GM19372 (cell line): Measurements from ENCODE around the gene LDHAL6B.
"Not testable (repeated sequence)": the region's sequence is repeated elsewhere in the genome, so short reads cannot be mapped to it uniquely, and the experiment has no call there.

ENCODE experiments used
- ATAC-seq: cut with Tn5 transposase; IDR thresholded peaks from one replicate; pipeline ENCODE4 v1.9.1; 2021; ENCODE audit warnings: mild to moderate bottlenecking, low read depth, moderate library complexity; ENCODE audit not compliant: unreplicated experiment

Gene LDHAL6B

DNA sequence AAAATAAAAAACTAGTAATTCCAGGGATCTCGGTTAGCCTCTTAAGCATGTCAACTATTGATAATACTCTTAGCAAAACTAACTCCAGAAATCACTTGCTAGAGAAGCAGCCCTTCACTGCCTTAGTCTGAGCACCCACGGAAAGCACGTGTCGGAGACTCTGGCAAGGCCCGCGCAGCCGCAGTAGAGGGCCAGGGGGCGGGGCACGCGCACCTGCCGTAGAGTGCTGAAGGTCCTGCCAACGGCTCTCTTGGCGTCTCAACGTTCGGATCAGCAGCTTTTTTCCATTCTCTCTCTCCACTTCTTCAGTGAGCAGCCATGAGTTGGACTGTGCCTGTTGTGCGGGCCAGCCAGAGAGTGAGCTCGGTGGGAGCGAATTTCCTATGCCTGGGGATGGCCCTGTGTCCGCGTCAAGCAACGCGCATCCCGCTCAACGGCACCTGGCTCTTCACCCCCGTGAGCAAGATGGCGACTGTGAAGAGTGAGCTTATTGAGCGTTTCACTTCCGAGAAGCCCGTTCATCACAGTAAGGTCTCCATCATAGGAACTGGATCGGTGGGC lies at the start of gene LDHAL6B:
Gene LDHAL6B, plus strand, starts transcription at position 221 of the 561 bp plus-strand sequence. Its CDS starts 98 bp downstream, at position 319.
- ATAC-seq = no peak

- no peak for ATAC-seq
Measured at GRCh38 chr15:59157396-59157795, 49.2 kb upstream of the LDHAL6B start.

GRCh38 chr15:59157840-59158700 lies 48.6 kb upstream of the LDHAL6B start:
- no peak for ATAC-seq

GRCh38 chr15:59158701-59159034 lies 48.0 kb upstream of the LDHAL6B start:
- no peak for ATAC-seq

- ATAC-seq = no peak
Measured at GRCh38 chr15:59159210-59159609, 47.4 kb upstream of the LDHAL6B start.

GRCh38 chr15:59160880-59161593 lies 45.6 kb upstream of the LDHAL6B start:
- no peak for ATAC-seq

DNA sequence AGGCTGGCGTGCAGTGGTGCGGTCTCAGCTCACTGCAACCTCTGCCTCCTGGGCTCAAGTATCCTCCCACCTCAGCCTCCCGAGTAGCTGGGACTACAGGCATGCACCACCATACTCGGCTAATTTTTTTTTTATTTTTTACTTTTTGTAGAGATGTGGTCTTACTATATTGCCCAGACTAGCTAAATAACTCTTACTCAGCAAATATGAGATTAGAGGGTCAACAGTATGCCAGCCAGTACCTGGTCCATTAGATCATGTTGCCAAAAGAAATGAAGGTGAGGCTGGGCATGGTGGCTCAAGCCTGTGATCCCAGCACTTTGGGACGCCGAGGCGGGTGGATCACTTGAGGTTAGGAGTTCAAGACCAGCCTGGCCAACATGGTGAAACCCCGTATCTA lies 44.6 kb upstream of the LDHAL6B start:
- ATAC-seq = not testable (repeated sequence)

GRCh38 chr15:59165726-59166125 lies 40.9 kb upstream of the LDHAL6B start:
- no peak for ATAC-seq

- ATAC-seq = no peak
Measured at GRCh38 chr15:59166166-59166565, 40.5 kb upstream of the LDHAL6B start.

- no peak for ATAC-seq
Measured at GRCh38 chr15:59166601-59167265, 39.9 kb upstream of the LDHAL6B start.

DNA sequence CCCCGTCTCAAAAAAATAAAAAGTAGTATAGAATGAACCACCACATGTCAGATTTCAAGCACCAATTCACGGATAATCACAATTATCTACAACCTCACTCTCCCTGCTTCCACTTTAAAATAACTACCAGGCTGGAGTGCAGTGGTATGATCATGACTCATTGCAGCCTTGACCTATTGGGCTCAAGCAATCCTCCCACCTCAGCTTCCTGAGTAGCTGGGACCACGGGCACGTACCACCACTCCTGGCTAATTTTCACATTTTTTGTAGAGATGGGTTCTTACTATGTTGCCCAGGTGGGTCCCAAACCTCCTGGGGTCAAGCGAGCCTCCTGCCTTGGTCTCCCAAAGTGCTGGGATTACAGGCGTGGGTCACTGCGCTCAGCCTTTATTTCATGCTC lies 38.1 kb upstream of the LDHAL6B start:
- ATAC-seq = no peak

- ATAC-seq = no peak
Measured at GRCh38 chr15:59169251-59169708, 37.4 kb upstream of the LDHAL6B start.

GRCh38 chr15:59170295-59171066 lies 36.2 kb upstream of the LDHAL6B start:
- no peak for ATAC-seq

DNA sequence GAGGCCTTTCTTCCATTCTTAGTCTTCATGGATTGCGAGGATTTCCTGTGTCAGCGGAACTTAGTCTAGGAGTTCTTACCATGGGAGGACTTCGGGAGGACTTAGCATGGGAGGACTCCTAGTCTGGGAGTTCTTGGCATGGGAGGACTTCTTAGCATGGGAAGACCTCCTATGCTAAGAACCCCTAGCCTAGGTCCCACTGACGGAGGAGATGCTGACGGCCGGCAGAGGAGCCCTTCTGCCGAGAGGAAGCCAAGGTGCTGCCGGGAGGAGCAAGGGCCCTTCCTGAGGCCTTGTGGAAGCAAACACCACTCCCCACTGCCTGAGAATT lies 35.6 kb upstream of the LDHAL6B start:
- no peak for ATAC-seq

GRCh38 chr15:59172289-59172901 lies 34.2 kb upstream of the LDHAL6B start:
- no peak for ATAC-seq

GRCh38 chr15:59173194-59173593 lies 33.4 kb upstream of the LDHAL6B start:
- no peak for ATAC-seq

- no peak for ATAC-seq
Measured at GRCh38 chr15:59174151-59174834, 32.4 kb upstream of the LDHAL6B start.

DNA sequence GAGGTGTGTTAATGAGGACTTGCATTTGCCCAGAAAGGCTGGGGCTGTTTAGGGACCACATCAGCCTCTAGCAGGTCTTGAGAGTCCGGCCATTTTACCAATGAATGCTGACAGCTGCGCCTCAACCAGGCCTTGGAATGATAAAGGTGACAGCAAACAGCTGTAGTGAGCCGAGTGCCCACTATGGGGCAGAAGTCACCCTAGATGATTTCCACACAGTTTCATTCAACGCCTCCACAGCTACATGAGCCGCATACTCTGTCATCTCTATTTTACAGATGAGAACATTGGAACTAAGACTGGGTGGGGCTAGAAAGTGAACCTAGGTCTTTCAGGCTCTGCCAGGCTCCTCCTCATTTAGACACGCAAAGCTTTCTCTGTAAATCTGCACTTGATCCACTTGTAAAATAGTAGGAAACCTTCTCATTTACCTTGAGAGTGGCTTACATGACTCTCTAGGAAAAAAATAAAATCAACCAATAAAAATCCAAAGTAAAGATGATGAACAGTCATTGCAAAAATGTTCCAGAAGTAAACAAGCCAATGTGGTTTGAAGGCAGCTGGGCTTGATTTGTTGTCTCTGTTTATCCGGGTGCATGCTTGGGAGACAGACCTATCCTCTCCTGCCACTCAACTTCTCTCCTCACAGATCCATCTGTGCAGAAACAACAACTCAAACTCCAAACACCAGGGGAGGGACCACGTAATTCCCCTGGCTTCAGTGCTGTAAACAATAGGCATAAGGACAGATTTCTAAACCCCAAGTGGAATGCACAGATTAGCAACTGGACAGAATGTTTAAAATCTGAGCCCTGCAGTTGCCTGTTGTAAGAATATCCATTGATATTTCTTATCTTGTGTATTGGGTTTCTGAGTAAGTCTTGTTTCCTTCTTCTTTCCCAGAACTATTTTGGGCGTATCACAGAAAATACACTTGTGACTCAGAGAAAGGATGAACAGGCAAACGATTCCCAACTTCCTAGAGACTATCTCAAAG lies 31.5 kb upstream of the LDHAL6B start:
- ATAC-seq = peak; percentile 65
